ENCODE measurements around the gene PROSER2.
A peak's percentile ranks its signal among the peaks of the same experiment; 100 is the strongest.
"Not testable (repeated sequence)": the region's sequence is repeated elsewhere in the genome, so short reads cannot be mapped to it uniquely, and the experiment has no call there.

The PROSER2 gene

GRCh38 chr10:11837372-11838161 lies 14.4 kb downstream of the PROSER2 start:
- no peak for DNase-seq (ENCODE audit: low read depth)

- no peak for DNase-seq (ENCODE audit: low read depth)
These were observed 15.2 kb downstream of the PROSER2 start for GRCh38 chr10:11838298-11838852.

- DNase-seq (ENCODE audit: low read depth): no peak
These were observed 18.2 kb downstream of the PROSER2 start for GRCh38 chr10:11841375-11841774.

GRCh38 chr10:11842411-11842810 lies 19.3 kb downstream of the PROSER2 start:
- DNase-seq (ENCODE audit: low read depth): no peak

- DNase-seq (ENCODE audit: low read depth): no peak
These were observed 22.0 kb downstream of the PROSER2 start for GRCh38 chr10:11845113-11845512.

- DNase-seq (ENCODE audit: low read depth): no peak
These were observed 23.4 kb downstream of the PROSER2 start for GRCh38 chr10:11846542-11846941.

GRCh38 chr10:11849277-11849676 lies 26.1 kb downstream of the PROSER2 start:
- DNase-seq (ENCODE audit: low read depth): no peak

- peak; percentile 21 for DNase-seq (ENCODE audit: low read depth)
These were observed 26.8 kb downstream of the PROSER2 start for GRCh38 chr10:11849911-11850310.

- DNase-seq (ENCODE audit: low read depth): no peak
These were observed 28.8 kb downstream of the PROSER2 start for GRCh38 chr10:11851910-11852309.

- not testable (repeated sequence) for DNase-seq (ENCODE audit: low read depth)
These were observed 29.5 kb downstream of the PROSER2 start for GRCh38 chr10:11852637-11853036.

GRCh38 chr10:11853468-11853867 lies 30.3 kb downstream of the PROSER2 start:
- DNase-seq (ENCODE audit: low read depth): no peak

- DNase-seq (ENCODE audit: low read depth): no peak
These were observed 31.1 kb downstream of the PROSER2 start for GRCh38 chr10:11854301-11854700.

GRCh38 chr10:11856089-11856488 lies 32.9 kb downstream of the PROSER2 start:
- no peak for DNase-seq (ENCODE audit: low read depth)

- no peak for DNase-seq (ENCODE audit: low read depth)
These were observed 33.5 kb downstream of the PROSER2 start for GRCh38 chr10:11856678-11857077.

- DNase-seq (ENCODE audit: low read depth): no peak
These were observed 34.9 kb downstream of the PROSER2 start for GRCh38 chr10:11858093-11858492.

- no peak for DNase-seq (ENCODE audit: low read depth)
These were observed 38.2 kb downstream of the PROSER2 start for GRCh38 chr10:11861341-11861740.

GRCh38 chr10:11861811-11862428 lies 38.8 kb downstream of the PROSER2 start:
- DNase-seq (ENCODE audit: low read depth): no peak

- DNase-seq (ENCODE audit: low read depth): no peak
These were observed 40.4 kb downstream of the PROSER2 start for GRCh38 chr10:11863353-11864109.

- DNase-seq (ENCODE audit: low read depth): no peak
These were observed 41.6 kb downstream of the PROSER2 start for GRCh38 chr10:11864727-11865126.

GRCh38 chr10:11865561-11865960 lies 42.4 kb downstream of the PROSER2 start:
- DNase-seq (ENCODE audit: low read depth): no peak

GRCh38 chr10:11866199-11866925 lies 43.2 kb downstream of the PROSER2 start:
- DNase-seq (ENCODE audit: low read depth): no peak

- DNase-seq (ENCODE audit: low read depth): no peak
These were observed 46.1 kb downstream of the PROSER2 start for GRCh38 chr10:11869219-11869618.
